IPS-15b (cell line): Measurements from ENCODE around the gene PAQR5.

ENCODE experiments used
- H3K27me3 ChIP-seq: one replicate; pipeline ENCODE4 v1.6.1; 2013; ENCODE audit warnings: low read length; ENCODE audit not compliant: control insufficient read depth, insufficient read depth
- H3K36me3 ChIP-seq: one replicate; pipeline ENCODE4 v1.6.1; 2013; ENCODE audit warnings: low read length; ENCODE audit not compliant: control insufficient read depth, insufficient read depth
- H3K4me1 ChIP-seq: one replicate; pipeline ENCODE4 v1.6.1; 2013; ENCODE audit warnings: mild to moderate bottlenecking, low read length; ENCODE audit not compliant: control insufficient read depth, insufficient read depth
- H3K4me3 ChIP-seq: one replicate; pipeline ENCODE4 v1.5.1; 2013; ENCODE audit warnings: low read depth, low read length
- H3K9ac ChIP-seq: one replicate; pipeline ENCODE4 v1.6.1; 2013; ENCODE audit warnings: low read depth, mild to moderate bottlenecking, low read length
- H3K9me3 ChIP-seq: one replicate; pipeline ENCODE4 v1.6.1; 2013; ENCODE audit warnings: mild to moderate bottlenecking, low read length; ENCODE audit not compliant: control insufficient read depth, insufficient read depth

The PAQR5 gene

GRCh38 chr15:69342460-69343076 lies 43.9 kb downstream of the PAQR5 start:
- Histone ChIP-seq H3K27me3 (no peaks in the 10 kb centered on the region), H3K9me3 (no peaks in the 10 kb centered on the region), H3K4me1 (peaks cover 18% of the 10 kb centered on the region), H3K9ac (no peak overlapping the region), H3K36me3 (no peaks in the 10 kb centered on the region), H3K4me3 (no peak overlapping the region)

- no peaks in the 10 kb centered on the region for H3K36me3 ChIP-seq
- no peaks in the 10 kb centered on the region for H3K9me3 ChIP-seq
- H3K4me3 ChIP-seq = no peak overlapping the region
- H3K27me3 ChIP-seq = no peaks in the 10 kb centered on the region
- H3K9ac ChIP-seq = no peak overlapping the region
- H3K4me1 ChIP-seq = peaks cover 18% of the 10 kb centered on the region
Measured at GRCh38 chr15:69343133-69343532, 44.4 kb downstream of the PAQR5 start.

GRCh38 chr15:69344238-69344637 lies 45.5 kb downstream of the PAQR5 start:
- Histone ChIP-seq H3K4me3 (no peak overlapping the region), H3K36me3 (no peaks in the 10 kb centered on the region), H3K4me1 (peaks cover 18% of the 10 kb centered on the region), H3K27me3 (no peaks in the 10 kb centered on the region), H3K9me3 (no peaks in the 10 kb centered on the region), H3K9ac (no peak overlapping the region)

GRCh38 chr15:69346112-69346511 lies 47.4 kb downstream of the PAQR5 start:
- Histone ChIP-seq H3K4me1 (peaks cover 18% of the 10 kb centered on the region), H3K9ac (no peak overlapping the region), H3K36me3 (no peaks in the 10 kb centered on the region), H3K4me3 (no peak overlapping the region), H3K27me3 (no peaks in the 10 kb centered on the region), H3K9me3 (no peaks in the 10 kb centered on the region)

- Histone ChIP-seq H3K9me3 (no peaks in the 10 kb centered on the region), H3K27me3 (no peaks in the 10 kb centered on the region), H3K4me1 (no peaks in the 10 kb centered on the region), H3K9ac (no peak overlapping the region), H3K4me3 (no peak overlapping the region), H3K36me3 (no peaks in the 10 kb centered on the region)
Measured at GRCh38 chr15:69351333-69351732, 52.6 kb downstream of the PAQR5 start.

- no peaks in the 10 kb centered on the region for H3K36me3 ChIP-seq
- no peak overlapping the region for H3K4me3 ChIP-seq
- no peaks in the 10 kb centered on the region for H3K4me1 ChIP-seq
- no peaks in the 10 kb centered on the region for H3K27me3 ChIP-seq
- no peak overlapping the region for H3K9ac ChIP-seq
- H3K9me3 ChIP-seq = no peaks in the 10 kb centered on the region
Measured at GRCh38 chr15:69351884-69352283, 53.2 kb downstream of the PAQR5 start.

- Histone ChIP-seq H3K4me1 (peaks cover 7% of the 10 kb centered on the region), H3K36me3 (no peaks in the 10 kb centered on the region), H3K27me3 (no peaks in the 10 kb centered on the region), H3K9ac (no peak overlapping the region), H3K9me3 (no peaks in the 10 kb centered on the region), H3K4me3 (no peak overlapping the region)
Measured at GRCh38 chr15:69357773-69358771, 59.4 kb downstream of the PAQR5 start.

GRCh38 chr15:69358850-69359249 lies 60.1 kb downstream of the PAQR5 start:
- H3K27me3 ChIP-seq = no peaks in the 10 kb centered on the region
- H3K4me3 ChIP-seq = no peak overlapping the region
- peaks cover 7% of the 10 kb centered on the region for H3K4me1 ChIP-seq
- H3K9me3 ChIP-seq = no peaks in the 10 kb centered on the region
- no peak overlapping the region for H3K9ac ChIP-seq
- H3K36me3 ChIP-seq = no peaks in the 10 kb centered on the region

GRCh38 chr15:69359722-69360121 lies 61.0 kb downstream of the PAQR5 start:
- Histone ChIP-seq H3K9ac (no peak overlapping the region), H3K4me3 (no peak overlapping the region), H3K36me3 (no peaks in the 10 kb centered on the region), H3K9me3 (no peaks in the 10 kb centered on the region), H3K27me3 (no peaks in the 10 kb centered on the region), H3K4me1 (peaks cover 7% of the 10 kb centered on the region)

- H3K4me1 ChIP-seq = peaks cover 7% of the 10 kb centered on the region
- H3K36me3 ChIP-seq = no peaks in the 10 kb centered on the region
- no peaks in the 10 kb centered on the region for H3K9me3 ChIP-seq
- no peak overlapping the region for H3K9ac ChIP-seq
- no peak overlapping the region for H3K4me3 ChIP-seq
- H3K27me3 ChIP-seq = no peaks in the 10 kb centered on the region
Measured at GRCh38 chr15:69360642-69361041, 61.9 kb downstream of the PAQR5 start.

GRCh38 chr15:69367236-69367635 lies 68.5 kb downstream of the PAQR5 start:
- H3K36me3 ChIP-seq = no peaks in the 10 kb centered on the region
- no peaks in the 10 kb centered on the region for H3K9me3 ChIP-seq
- H3K9ac ChIP-seq = no peak overlapping the region
- H3K4me1 ChIP-seq = no peaks in the 10 kb centered on the region
- H3K27me3 ChIP-seq = no peaks in the 10 kb centered on the region
- no peak overlapping the region for H3K4me3 ChIP-seq

- H3K27me3 ChIP-seq = no peaks in the 10 kb centered on the region
- H3K9me3 ChIP-seq = no peaks in the 10 kb centered on the region
- no peaks in the 10 kb centered on the region for H3K4me1 ChIP-seq
- H3K36me3 ChIP-seq = no peaks in the 10 kb centered on the region
- H3K4me3 ChIP-seq = no peak overlapping the region
- H3K9ac ChIP-seq = no peak overlapping the region
Measured at GRCh38 chr15:69369631-69370030, 70.9 kb downstream of the PAQR5 start.
